Measurements from ENCODE around the gene DAAM2.
A peak's percentile ranks its signal among the peaks of the same experiment; 100 is the strongest.

The DAAM2 gene

GRCh38 chr6:39932386-39932910, 140.3 kb downstream of the DAAM2 start:
- DNase-seq (ENCODE audit: low spot score), result no peak

DNA sequence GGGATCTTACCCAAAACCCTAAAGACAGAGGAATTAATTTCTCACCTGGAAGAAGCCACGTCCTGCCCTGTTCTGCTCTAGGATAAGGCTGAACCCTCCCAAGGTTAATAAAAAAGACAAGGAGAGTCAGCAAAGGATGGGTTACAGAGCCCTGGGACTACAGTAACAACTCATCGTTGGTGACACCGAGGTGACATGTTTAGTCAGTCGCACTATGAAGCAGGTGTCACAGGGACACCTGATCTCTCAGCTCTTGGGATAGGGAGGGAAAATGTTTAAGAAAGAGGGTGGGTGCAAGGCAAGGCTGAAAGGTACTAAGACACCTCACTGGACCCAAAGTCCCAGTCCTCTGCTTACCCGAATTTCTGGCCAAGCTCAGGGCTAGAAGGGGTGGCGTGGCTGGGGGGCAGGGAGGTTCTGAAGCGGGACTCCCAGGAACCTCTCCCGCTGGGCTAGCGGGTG, 141.5 kb downstream of the DAAM2 start:
- no peak for DNase-seq (ENCODE audit: low spot score)

- DNase-seq (ENCODE audit: low spot score), result peak; percentile 17
Measured at GRCh38 chr6:39934131-39934757, 142.1 kb downstream of the DAAM2 start, which contains the start of gene MOCS1. TSS of gene MOCS1 (minus strand) at chr6:39934462. CDS start at chr6:39934417, 45 bp downstream.

DNA sequence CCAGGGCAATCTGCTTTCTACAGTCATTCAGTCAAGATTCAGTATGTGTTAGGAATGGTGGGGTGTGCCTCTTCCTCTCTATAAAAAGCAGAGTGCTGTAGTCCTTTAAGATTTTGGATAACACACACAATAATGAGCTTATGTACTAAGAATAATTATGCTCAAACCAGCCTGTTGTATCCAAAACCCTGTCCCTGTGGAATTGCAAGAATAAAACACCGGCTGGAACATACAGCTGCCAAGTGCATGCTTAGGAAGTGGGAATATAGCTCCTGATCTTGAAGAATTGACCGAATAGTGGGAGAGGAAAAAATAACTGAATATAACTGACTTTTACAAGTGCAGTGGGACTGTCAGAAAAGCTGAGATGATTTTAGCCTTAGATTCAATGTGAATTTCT, 143.1 kb downstream of the DAAM2 start:
- no peak for DNase-seq (ENCODE audit: low spot score)

DNA sequence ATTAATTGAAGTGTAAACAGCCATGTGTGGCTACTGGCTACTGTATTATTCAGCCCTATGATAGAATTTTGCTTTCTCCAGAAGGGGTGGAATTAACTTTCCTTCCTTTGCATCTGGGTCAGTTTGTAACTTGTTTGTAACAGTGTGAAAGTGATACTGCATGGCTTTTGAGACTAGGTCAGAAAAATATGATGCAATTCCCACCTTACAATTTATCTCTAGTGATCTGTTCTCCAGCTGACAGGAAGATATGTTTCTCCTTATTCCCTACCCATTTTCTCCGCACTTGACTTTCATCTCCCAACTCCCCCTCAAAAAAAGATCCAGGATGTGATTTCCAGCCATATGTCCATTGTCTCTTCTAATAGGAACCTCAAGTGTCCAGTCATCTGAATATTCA, 144.7 kb downstream of the DAAM2 start:
- no peak for DNase-seq (ENCODE audit: low spot score)

GRCh38 chr6:39937686-39938333, 145.6 kb downstream of the DAAM2 start:
- DNase-seq (ENCODE audit: low spot score), result no peak

GRCh38 chr6:39938773-39939654, 146.8 kb downstream of the DAAM2 start:
- DNase-seq (ENCODE audit: low spot score), result no peak

DNA sequence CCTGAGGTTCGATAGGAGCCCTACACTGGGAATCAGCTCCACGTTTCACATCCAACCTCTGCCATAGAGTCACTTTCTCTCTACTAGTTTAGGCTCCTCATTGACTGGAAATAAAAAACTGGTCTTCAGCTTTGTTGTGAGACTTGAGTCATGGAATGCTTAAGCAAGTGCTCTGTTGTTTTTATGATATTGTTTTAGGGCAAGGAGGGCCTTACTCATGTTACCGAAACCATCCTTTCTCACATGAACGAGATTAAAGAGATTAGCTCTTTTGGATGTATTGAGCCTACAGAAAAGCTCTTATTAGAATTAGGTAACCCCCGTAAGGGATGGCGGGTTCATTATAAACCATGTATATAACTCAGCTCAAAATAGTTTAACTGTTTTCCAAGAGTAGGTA, 149.0 kb downstream of the DAAM2 start:
- DNase-seq (ENCODE audit: low spot score), result no peak

GRCh38 chr6:39941820-39942219, 149.6 kb downstream of the DAAM2 start:
- no peak for DNase-seq (ENCODE audit: low spot score)

- no peak for DNase-seq (ENCODE audit: low spot score)
Measured at GRCh38 chr6:39942903-39943580, 150.9 kb downstream of the DAAM2 start.

DNA sequence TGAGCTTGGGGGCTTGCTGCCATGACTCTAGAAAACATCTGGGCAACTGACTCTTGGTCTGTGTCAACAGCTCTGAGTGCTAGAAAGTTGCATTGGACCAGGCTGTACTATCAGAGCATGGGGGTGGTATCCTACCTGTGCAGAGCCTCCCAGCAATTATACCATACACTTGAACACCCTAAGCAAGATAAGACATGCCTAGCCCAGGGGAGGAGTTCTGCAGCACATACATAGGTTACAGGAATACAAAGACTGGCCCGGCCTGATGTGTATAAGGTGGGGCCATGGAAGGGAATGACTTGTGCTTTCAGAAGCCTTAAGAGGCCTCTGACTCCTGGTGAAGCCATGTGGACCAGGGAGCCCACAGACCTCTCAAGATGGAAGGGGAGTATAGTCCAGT, 153.4 kb downstream of the DAAM2 start:
- DNase-seq (ENCODE audit: low spot score), result no peak

GRCh38 chr6:39947611-39948068, 155.5 kb downstream of the DAAM2 start:
- DNase-seq (ENCODE audit: low spot score), result no peak

GRCh38 chr6:39948199-39948791, 156.1 kb downstream of the DAAM2 start:
- no peak for DNase-seq (ENCODE audit: low spot score)

DNA sequence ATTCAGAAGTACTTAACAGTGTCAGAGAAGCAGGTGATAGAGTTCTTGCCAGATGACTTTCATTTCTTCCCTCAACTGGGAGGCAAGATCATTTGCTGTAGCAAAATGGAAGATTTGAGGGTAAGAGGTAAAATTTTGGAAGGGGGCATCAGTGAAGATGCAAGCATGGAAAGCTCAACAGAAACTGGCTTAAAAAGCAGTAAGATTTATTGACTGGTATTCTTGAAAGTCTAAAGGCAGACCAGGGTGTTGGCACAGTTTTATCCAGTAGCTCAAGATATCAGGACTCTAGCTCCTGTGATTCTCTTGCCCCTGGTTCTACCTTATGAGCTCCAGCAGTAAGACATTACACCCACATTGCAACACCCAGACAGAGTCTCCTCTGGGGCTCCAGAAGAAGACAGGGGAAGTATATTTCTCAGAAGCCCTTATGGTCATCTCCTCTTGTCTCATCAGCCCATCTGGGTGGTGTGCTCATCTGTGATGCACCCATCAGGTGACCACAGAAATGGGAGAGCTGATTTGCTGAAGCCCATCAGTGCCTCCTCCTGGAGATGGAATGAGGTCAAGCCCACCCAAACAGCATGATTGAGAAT, 158.0 kb downstream of the DAAM2 start:
- DNase-seq (ENCODE audit: low spot score), result no peak

DNA sequence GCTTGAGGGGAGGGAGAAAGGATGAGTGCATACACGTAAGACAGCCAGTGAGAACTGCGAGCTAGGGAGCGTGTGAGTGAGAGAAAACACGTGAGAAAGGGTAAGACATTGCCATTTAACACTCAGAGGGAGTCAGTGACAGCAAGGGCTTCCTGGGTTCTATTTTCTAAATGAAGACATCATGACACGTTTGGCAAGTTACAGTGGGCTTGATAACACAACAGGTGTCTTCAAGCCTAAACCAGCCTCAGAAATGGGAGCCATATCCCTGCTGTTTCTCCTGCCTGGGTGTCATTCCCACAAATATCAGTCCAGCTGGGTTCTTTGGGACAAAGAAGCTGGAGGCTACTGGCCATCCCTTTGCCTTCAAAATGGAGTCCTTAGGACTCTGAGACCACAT, 159.0 kb downstream of the DAAM2 start:
- no peak for DNase-seq (ENCODE audit: low spot score)

DNA sequence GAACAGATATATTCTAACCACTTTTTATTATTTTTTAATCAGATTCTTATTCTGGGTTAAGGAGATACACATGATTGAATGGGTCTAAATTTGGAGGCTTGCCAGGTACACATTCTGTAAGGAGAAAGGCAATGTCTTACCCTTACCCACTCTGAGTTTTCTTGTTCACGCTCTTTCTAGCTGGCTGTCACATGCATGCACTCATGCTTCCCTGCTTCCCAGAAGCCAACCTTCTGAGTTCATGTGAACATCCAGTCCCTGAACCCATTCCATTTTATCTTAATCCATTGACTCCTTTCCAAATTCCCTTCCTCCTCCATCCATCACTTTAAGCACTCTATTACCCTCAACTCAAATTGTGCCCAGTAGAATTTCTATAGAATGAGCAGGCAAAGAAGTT, 159.5 kb downstream of the DAAM2 start:
- DNase-seq (ENCODE audit: low spot score), result no peak

DNA sequence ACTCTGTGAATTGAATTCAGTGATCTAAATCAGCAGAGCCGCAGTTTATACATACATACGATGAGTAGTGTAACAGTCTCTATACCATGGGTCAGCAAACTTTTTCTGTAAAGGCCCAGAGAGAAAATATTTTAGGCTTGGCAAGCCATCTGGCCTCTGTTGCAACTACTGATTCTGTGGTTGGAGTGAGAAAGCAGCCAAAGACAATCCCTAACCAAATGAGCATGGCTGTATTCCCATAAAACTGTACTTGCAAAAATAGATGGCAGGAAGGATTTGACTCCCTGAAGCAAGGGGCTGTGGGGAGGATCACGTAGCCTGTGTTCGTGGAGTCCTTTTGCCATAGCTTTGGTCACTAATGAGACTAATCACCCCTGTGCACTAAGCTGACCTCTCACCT, 160.0 kb downstream of the DAAM2 start:
- no peak for DNase-seq (ENCODE audit: low spot score)

- DNase-seq (ENCODE audit: low spot score), result no peak
Measured at GRCh38 chr6:39953076-39953618, 161.0 kb downstream of the DAAM2 start.
